ENCODE measurements around the gene MPZL3.
"Not testable (repeated sequence)": the region's sequence is repeated elsewhere in the genome, so short reads cannot be mapped to it uniquely, and the experiment has no call there.

The MPZL3 gene

GRCh38 chr11:118184784-118185579 is 67.2 kb downstream of the MPZL3 start:
- FAIRE-seq (no peak), DNase-seq (ENCODE audit: insufficient read length, low spot score) (no peak)
- no peak for TF ChIP-seq POLR2A (IDR thresholded peaks at IDR 0.05; ENCODE audit: low read depth, low read length)

GRCh38 chr11:118183691-118184090 is 68.5 kb downstream of the MPZL3 start:
- not testable (repeated sequence) for FAIRE-seq; DNase-seq (ENCODE audit: insufficient read length, low spot score)

- TF ChIP-seq POLR2A (IDR thresholded peaks at IDR 0.05; ENCODE audit: low read depth, low read length), result no peak
These were observed 71.9 kb downstream of the MPZL3 start for GRCh38 chr11:118180300-118180703.

GRCh38 chr11:118176778-118177134 is 75.4 kb downstream of the MPZL3 start:
- FAIRE-seq (no peak), DNase-seq (ENCODE audit: insufficient read length, low spot score) (no peak)

More at GRCh38 chr11:118180300-118180703, 71.9 kb downstream of the MPZL3 start:
- DNase-seq (ENCODE audit: insufficient read length, low spot score) (no peak), FAIRE-seq (no peak)

More at GRCh38 chr11:118176778-118177134, 75.4 kb downstream of the MPZL3 start:
- TF ChIP-seq POLR2A (IDR thresholded peaks at IDR 0.05; ENCODE audit: low read depth, low read length), result no peak

Data from H54 (cell line).